OCI-LY1 (cell line): ENCODE measurements around the gene TCF23.

ENCODE experiments used
- H2AFZ ChIP-seq: fragments of 200-600 bp; sonication (generic), shearing (Covaris generic); 2 replicates; pipeline ENCODE4 v1.6.0; 2014; ENCODE audit warnings: antibody characterized with exemption, mild to moderate bottlenecking, low read length
- H3F3A ChIP-seq: fragments of 200-600 bp; sonication (generic), shearing (Covaris generic); 2 replicates; pipeline ENCODE4 v1.6.0; 2014; ENCODE audit warnings: mild to moderate bottlenecking, antibody characterized with exemption, low read length, moderate library complexity; ENCODE audit not compliant: insufficient read depth
- H3K27ac ChIP-seq: fragments of 200-600 bp; sonication (generic); 2 replicates; pipeline ENCODE4 v1.5.1; 2014; ENCODE audit warnings: low read length, mixed run types, mild to moderate bottlenecking, low read depth; ENCODE audit not compliant: poor library complexity, severe bottlenecking
- H3K27me3 ChIP-seq: fragments of 200-600 bp; sonication (generic); 2 replicates; pipeline ENCODE4 v1.6.0; 2014; ENCODE audit warnings: antibody characterized with exemption, mild to moderate bottlenecking, low read length, moderate library complexity; ENCODE audit not compliant: insufficient read depth
- H3K36me3 ChIP-seq: fragments of 200-600 bp; sonication (generic); 2 replicates; pipeline ENCODE4 v1.6.1; 2014; ENCODE audit warnings: mild to moderate bottlenecking, antibody characterized with exemption, low read length, moderate library complexity, mixed read lengths; ENCODE audit not compliant: insufficient read depth
- H3K4me1 ChIP-seq: fragments of 200-600 bp; sonication (generic); 2 replicates; pipeline ENCODE4 v1.5.1; 2014; ENCODE audit warnings: mild to moderate bottlenecking, low read length, moderate library complexity; ENCODE audit not compliant: insufficient read depth, severe bottlenecking
- H3K4me2 ChIP-seq: fragments of 200-600 bp; sonication (generic), shearing (Covaris generic); 2 replicates; pipeline ENCODE4 v1.6.1; 2014; ENCODE audit warnings: low read length
- H3K4me3 ChIP-seq: fragments of 200-600 bp; sonication (generic); 2 replicates; pipeline ENCODE4 v1.5.1; 2014; ENCODE audit warnings: low read length, low read depth, mild to moderate bottlenecking, mixed read lengths; ENCODE audit not compliant: poor library complexity, severe bottlenecking
- H3K79me2 ChIP-seq: fragments of 200-600 bp; shearing (Covaris generic); 2 replicates; pipeline ENCODE4 v1.6.1; 2016; ENCODE audit warnings: mixed run types, low read length, mixed read lengths; ENCODE audit not compliant: insufficient read depth
- H3K9ac ChIP-seq: fragments of 200-600 bp; sonication (generic), shearing (Covaris generic); 2 replicates; pipeline ENCODE4 v1.6.1; 2014; ENCODE audit warnings: mild to moderate bottlenecking, low read length, mixed read lengths
- H3K9me2 ChIP-seq: fragments of 200-600 bp; sonication (generic), shearing (Covaris generic); 2 replicates; pipeline ENCODE4 v1.6.1; 2014; ENCODE audit warnings: low read depth, mild to moderate bottlenecking, low read length, mixed read lengths
- H3K9me3 ChIP-seq: fragments of 200-600 bp; shearing (Covaris generic); 2 replicates; pipeline ENCODE4 v1.6.1; 2014; ENCODE audit warnings: low read length, mixed read lengths
- H4K20me1 ChIP-seq: fragments of 200-600 bp; sonication (generic), shearing (Covaris generic); 2 replicates; pipeline ENCODE4 v1.6.0; 2016; ENCODE audit warnings: mild to moderate bottlenecking, low read length; ENCODE audit not compliant: insufficient read depth
- CTCF ChIP-seq: fragments of 200-600 bp; sonication (generic), shearing (Covaris generic); IDR thresholded peaks from 2 replicates; pipeline ENCODE4 v1.5.1; 2017; ENCODE audit warnings: mild to moderate bottlenecking, antibody characterized with exemption, low read length, moderate library complexity, mixed read lengths
- EZH2 ChIP-seq: fragments of 200-600 bp; sonication (generic), shearing (Covaris generic); IDR thresholded peaks from 2 replicates; pipeline ENCODE4 v1.8.0; 2017; ENCODE audit warnings: borderline replicate concordance, mixed run types, mild to moderate bottlenecking, antibody characterized with exemption, low read length, moderate library complexity, mixed read lengths

The TCF23 gene

GRCh38 chr2:27135478-27135955, 13.3 kb upstream of the TCF23 start:
- Histone ChIP-seq H3K79me2 (no peaks in the 10 kb centered on the region), H3K27me3 (0 out of 2 replicates have a peak, but pooled peaks cover 6% of the 10 kb centered on the region), H2AFZ (no peak overlapping the region), H4K20me1 (no peaks in the 10 kb centered on the region), H3K27ac (no peak overlapping the region), H3K4me1 (peaks cover 15% of the 10 kb centered on the region), H3K9me2 (no peaks in the 10 kb centered on the region), H3K9ac (no peak overlapping the region), H3F3A (no peaks in the 10 kb centered on the region), H3K36me3 (peaks cover 24% of the 10 kb centered on the region), H3K9me3 (no peaks in the 10 kb centered on the region), H3K4me2 (no peak overlapping the region), H3K4me3 (no peak overlapping the region)
- TF ChIP-seq CTCF (no peak), EZH2 (no peak)

DNA sequence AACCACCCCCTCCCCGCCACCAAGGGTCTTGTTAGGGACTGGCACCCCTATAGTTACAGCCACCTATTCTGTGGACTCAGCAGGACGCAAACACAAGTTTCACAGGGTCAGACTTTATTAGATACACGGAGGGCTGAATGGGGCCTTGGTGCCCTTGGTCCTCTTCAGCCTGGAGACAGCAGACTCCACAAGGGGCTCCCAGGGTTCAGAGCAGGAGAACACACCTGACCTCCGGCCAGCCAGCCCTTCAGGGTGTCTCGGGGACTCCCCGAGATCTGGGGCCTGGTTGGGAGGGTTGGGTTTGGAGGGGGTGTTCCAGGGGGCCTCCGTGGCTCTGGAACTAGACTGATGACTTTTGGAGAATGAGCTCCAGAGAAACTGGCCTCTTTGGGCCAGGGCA, 12.1 kb upstream of the TCF23 start:
- no peaks in the 10 kb centered on the region for H4K20me1 ChIP-seq
- no peaks in the 10 kb centered on the region for H3F3A ChIP-seq
- no peak overlapping the region for H3K4me2 ChIP-seq
- H3K9ac ChIP-seq = no peak overlapping the region
- no peak overlapping the region for H2AFZ ChIP-seq
- peaks cover 15% of the 10 kb centered on the region for H3K4me1 ChIP-seq
- 0 out of 2 replicates have a peak, but pooled peaks cover 6% of the 10 kb centered on the region for H3K27me3 ChIP-seq
- no peak overlapping the region for H3K4me3 ChIP-seq
- H3K79me2 ChIP-seq = no peaks in the 10 kb centered on the region
- peaks cover 12% of the 10 kb centered on the region for H3K36me3 ChIP-seq
- H3K9me2 ChIP-seq = no peaks in the 10 kb centered on the region
- TF ChIP-seq CTCF (no peak), EZH2 (no peak)
- H3K9me3 ChIP-seq = no peaks in the 10 kb centered on the region
- H3K27ac ChIP-seq = no peak overlapping the region

GRCh38 chr2:27137322-27137935, 11.4 kb upstream of the TCF23 start:
- Histone ChIP-seq H3K27me3 (0 out of 2 replicates have a peak, but pooled peaks cover 6% of the 10 kb centered on the region), H4K20me1 (no peaks in the 10 kb centered on the region), H3K36me3 (peaks cover 5% of the 10 kb centered on the region; the same call in 1 of the 2 replicates), H3K4me3 (no peak overlapping the region), H3K79me2 (no peaks in the 10 kb centered on the region), H3K4me2 (no peak overlapping the region), H3K4me1 (peaks cover 15% of the 10 kb centered on the region), H3F3A (no peaks in the 10 kb centered on the region), H3K9me3 (no peaks in the 10 kb centered on the region), H2AFZ (no peak overlapping the region), H3K9me2 (no peaks in the 10 kb centered on the region), H3K27ac (no peak overlapping the region), H3K9ac (no peak overlapping the region)
- TF ChIP-seq EZH2 = no peak
- TF ChIP-seq CTCF = no peak
